Brain microvascular endothelial cell (primary cell): ENCODE data around the gene BTBD9.

ENCODE experiments used
- DNase-seq: peaks from one replicate; pipeline ENCODE4 v3.0.0-alpha.2; 2020
- H3K27ac ChIP-seq: fragments of 250-450 bp; sonication (Bioruptor Pico); 2 replicates; pipeline ENCODE4 v1.5.1; 2020; ENCODE audit warnings: mild to moderate bottlenecking, moderate library complexity
- H3K27me3 ChIP-seq: fragments of 250-450 bp; sonication (Bioruptor Pico); replicated peaks from 2 replicates; pipeline ENCODE4 v1.5.1; 2020; ENCODE audit warnings: mild to moderate bottlenecking
- H3K36me3 ChIP-seq: fragments of 250-450 bp; sonication (Bioruptor Pico); replicated peaks from 2 replicates; pipeline ENCODE4 v1.5.1; 2020; ENCODE audit warnings: mild to moderate bottlenecking
- H3K4me3 ChIP-seq: 2 replicates; pipeline ENCODE4 v1.5.1; 2011; ENCODE audit warnings: low read depth, mild to moderate bottlenecking, control low read depth, low read length, moderate library complexity
- CTCF ChIP-seq: IDR thresholded peaks from 2 replicates; pipeline ENCODE4 v1.5.1; 2011; ENCODE audit warnings: low read depth, mild to moderate bottlenecking, moderate library complexity, low read length, control low read depth, inconsistent platforms; ENCODE audit errors: missing control alignments
- in situ Hi-C: cut with HindIII; loops from 2 replicates; pipeline ENCODE4 v1.10.0; 2017; ENCODE audit warnings: low sequenced_read_pairs, low pct_ligation_motif_present

The BTBD9 gene

GRCh38 chr6:38168126-38168525 is 471.6 kb downstream of the BTBD9 start:
- in situ Hi-C loops: no loop called here
- TF ChIP-seq CTCF: no peak
- DNase-seq: no peak
- H3K27ac ChIP-seq: no peak overlapping the region
- no peaks in the 10 kb centered on the region for H3K36me3 ChIP-seq
- H3K27me3 ChIP-seq: no peaks in the 10 kb centered on the region
- no peak overlapping the region for H3K4me3 ChIP-seq

GRCh38 chr6:38167598-38167997 is 472.1 kb downstream of the BTBD9 start:
- in situ Hi-C loops: no loop called here
- Histone ChIP-seq H3K27me3 (no peaks in the 10 kb centered on the region), H3K27ac (no peak overlapping the region), H3K4me3 (no peak overlapping the region), H3K36me3 (no peaks in the 10 kb centered on the region)
- no peak for TF ChIP-seq CTCF
- no peak for DNase-seq

GRCh38 chr6:38166411-38167240 is 473.1 kb downstream of the BTBD9 start:
- Histone ChIP-seq H3K4me3 (no peak overlapping the region), H3K27ac (no peak overlapping the region), H3K27me3 (no peaks in the 10 kb centered on the region), H3K36me3 (no peaks in the 10 kb centered on the region)
- DNase-seq: no peak
- in situ Hi-C loops: no loop called here
- no peak for TF ChIP-seq CTCF

- H3K4me3 ChIP-seq: no peak overlapping the region
- no peak for TF ChIP-seq CTCF
- H3K27ac ChIP-seq: no peak overlapping the region
- H3K36me3 ChIP-seq: peaks cover 3% of the 10 kb centered on the region
- DNase-seq: no peak
- H3K27me3 ChIP-seq: no peaks in the 10 kb centered on the region
- in situ Hi-C loops: no loop called here
These were observed 475.0 kb downstream of the BTBD9 start for GRCh38 chr6:38164671-38165108.

- no peak overlapping the region for H3K4me3 ChIP-seq
- peaks cover 3% of the 10 kb centered on the region for H3K36me3 ChIP-seq
- H3K27ac ChIP-seq: no peak overlapping the region
- H3K27me3 ChIP-seq: no peaks in the 10 kb centered on the region
- no peak for DNase-seq
- in situ Hi-C loops: no loop called here
- no peak for TF ChIP-seq CTCF
These were observed 475.6 kb downstream of the BTBD9 start for GRCh38 chr6:38164131-38164481.
